Upper lobe of right lung (tissue), 1 donor: Measurements from ENCODE around the gene RIPK3. TPM values are rescaled to one million over a fixed set of nuclear protein-coding genes. Genes with fewer than 3 reads are reported as not detected.
A peak's percentile ranks its signal among the peaks of the same experiment; 100 is the strongest.
"Not testable (repeated sequence)": the region's sequence is repeated elsewhere in the genome, so short reads cannot be mapped to it uniquely, and the experiment has no call there.

Experiments
- ATAC-seq: fragments of 200-7000 bp; cut with Tn5 transposase; one replicate; pipeline ENCODE4 v1.9.1; 2020; ENCODE audit warnings: mild to moderate bottlenecking, moderate library complexity
- DNase-seq: peaks from one replicate; pipeline ENCODE4 v3.0.0-alpha.2; 2020
- H3K27ac ChIP-seq: fragments of 200-600 bp; one replicate; pipeline ENCODE4 v1.8.0; 2022
- H3K27me3 ChIP-seq: fragments of 200-600 bp; one replicate; pipeline ENCODE4 v1.8.0; 2022; ENCODE audit warnings: mild to moderate bottlenecking
- H3K36me3 ChIP-seq: fragments of 200-600 bp; one replicate; pipeline ENCODE4 v1.8.0; 2022
- H3K4me1 ChIP-seq: fragments of 200-600 bp; one replicate; pipeline ENCODE4 v1.8.0; 2022
- H3K4me3 ChIP-seq: fragments of 200-600 bp; one replicate; pipeline ENCODE4 v1.8.0; 2022; ENCODE audit warnings: mild to moderate bottlenecking
- H3K9me3 ChIP-seq: fragments of 200-600 bp; one replicate; pipeline ENCODE4 v1.8.0; 2022
- CTCF ChIP-seq: fragments of 200-600 bp; IDR thresholded peaks from one replicate; pipeline ENCODE4 v1.8.0; 2022; ENCODE audit warnings: antibody characterized with exemption
- intact Hi-C: fragments of 100-400 bp; cut with DNase I; formaldehyde crosslinking; loops from one replicate; pipeline ENCODE4 v1.11.0; 2022
- total RNA-seq: library from RNA; stranded (reverse); fragmentation: NEBNext Ultra II Directional; extraction: Animal tissue kit (Norgen Biotek cat#: 25700); gene quantifications from one replicate; pipeline ENCODE4 v1.2.1, GENCODE V29; 2021
- donor health status: DM: no; HTN: yes; CAD: no; lungs with severe emphysema.

Gene RIPK3
- total RNA-seq, 1 donor from 2014 or later, result 23.4 TPM

GRCh38 chr14:24372701-24373416, 33.1 kb upstream of the RIPK3 start:
- intact Hi-C loops, result no loop called here
- H3K4me3 ChIP-seq, result no peak overlapping the region
- no peak for DNase-seq

GRCh38 chr14:24371605-24372004, 31.8 kb upstream of the RIPK3 start:
- H3K4me3 ChIP-seq, intact Hi-C loops, DNase-seq, H3K9me3 ChIP-seq, H3K4me1 ChIP-seq, H3K27ac ChIP-seq, H3K36me3 ChIP-seq, ATAC-seq, H3K27me3 ChIP-seq: not testable (repeated sequence)

More at GRCh38 chr14:24372701-24373416, 33.1 kb upstream of the RIPK3 start:
- Histone ChIP-seq H3K4me1 (no peaks in the 10 kb centered on the region), H3K9me3 (no peaks in the 10 kb centered on the region), H3K36me3 (no peaks in the 10 kb centered on the region), H3K27me3 (no peaks in the 10 kb centered on the region), H3K27ac (no peak overlapping the region)
- no peak for TF ChIP-seq CTCF
- ATAC-seq, result no peak

- DNase-seq, result no peak
- intact Hi-C loops, result no loop called here
- Histone ChIP-seq H3K27ac (no peak overlapping the region), H3K4me3 (no peak overlapping the region), H3K27me3 (no peaks in the 10 kb centered on the region), H3K4me1 (peaks cover 15% of the 10 kb centered on the region), H3K9me3 (no peaks in the 10 kb centered on the region), H3K36me3 (no peaks in the 10 kb centered on the region)
- no peak for TF ChIP-seq CTCF
- no peak for ATAC-seq
Measured at GRCh38 chr14:24370748-24371147, 31.0 kb upstream of the RIPK3 start.

GRCh38 chr14:24369907-24370687, 30.3 kb upstream of the RIPK3 start:
- no peak for ATAC-seq
- Histone ChIP-seq H3K27me3 (no peaks in the 10 kb centered on the region), H3K4me3 (no peak overlapping the region), H3K9me3 (no peaks in the 10 kb centered on the region), H3K36me3 (no peaks in the 10 kb centered on the region), H3K4me1 (peaks cover 21% of the 10 kb centered on the region), H3K27ac (no peak overlapping the region)
- intact Hi-C loops, result loop anchor here (5.0 kb wide), 1 partner anchor 57 kb away; the partner anchor contains the start of genes CBLN3 and KHNYN
- no peak for TF ChIP-seq CTCF
- DNase-seq, result no peak

GRCh38 chr14:24369463-24369862, 29.7 kb upstream of the RIPK3 start:
- ATAC-seq, result no peak
- Histone ChIP-seq H3K27me3 (no peaks in the 10 kb centered on the region), H3K36me3 (no peaks in the 10 kb centered on the region), H3K4me3 (no peak overlapping the region), H3K9me3 (no peaks in the 10 kb centered on the region), H3K27ac (peak overlapping the region; percentile 47), H3K4me1 (peaks cover 23% of the 10 kb centered on the region)
- DNase-seq, result no peak
- TF ChIP-seq CTCF, result no peak
- intact Hi-C loops, result loop anchor here (5.0 kb wide), 1 partner anchor 58 kb away; the partner anchor contains the start of genes CBLN3 and KHNYN
